Stimulated activated CD8-positive, alpha-beta memory T cell treated with anti-CD3 and anti-CD28 coated beads, Interleukin-7, amount 100 ng/mL, for 48 hours (primary cell): ENCODE results near the gene OLR1.
"Not testable (repeated sequence)": the region's sequence is repeated elsewhere in the genome, so short reads cannot be mapped to it uniquely, and the experiment has no call there.

Experiments
- DNase-seq, 2 donors: peaks; one replicate each; pipeline ENCODE4 v3.0.0-alpha.2; 2020; ENCODE audit warnings: low read depth in 1 of 2; ENCODE audit errors: extremely low read depth in 1 of 2

The OLR1 gene

GRCh38 chr12:10191865-10192264, 19.9 kb upstream of the OLR1 start:
- DNase-seq, result no peak

GRCh38 chr12:10190558-10191388, 18.8 kb upstream of the OLR1 start:
- peak in 1 of 2 donors; percentile 19 for DNase-seq

GRCh38 chr12:10189653-10190052, 17.7 kb upstream of the OLR1 start:
- no peak for DNase-seq

- DNase-seq, result not testable (repeated sequence)
These were observed 15.0 kb upstream of the OLR1 start for GRCh38 chr12:10186958-10187357.

GRCh38 chr12:10186299-10186698, 14.4 kb upstream of the OLR1 start:
- no peak for DNase-seq

GRCh38 chr12:10184261-10184843, 12.4 kb upstream of the OLR1 start:
- DNase-seq, result no peak

GRCh38 chr12:10182354-10183049, 10.6 kb upstream of the OLR1 start:
- DNase-seq, result no peak

- no peak for DNase-seq
These were observed 7.8 kb upstream of the OLR1 start for GRCh38 chr12:10179776-10180181.

GRCh38 chr12:10178821-10179220, 6.9 kb upstream of the OLR1 start, which contains the start of gene TMEM52B:
Gene TMEM52B (plus strand): TSS chr12:10179032. CDS start chr12:10179575, 543 bp downstream.
- DNase-seq, result no peak

- DNase-seq, result no peak
These were observed 4.1 kb upstream of the OLR1 start for GRCh38 chr12:10175846-10176636.

GRCh38 chr12:10174986-10175614, 3.2 kb upstream of the OLR1 start:
- DNase-seq, result no peak

- DNase-seq, result no peak
These were observed 1.7 kb downstream of the OLR1 start for GRCh38 chr12:10170216-10170615.

GRCh38 chr12:10169104-10169503, 2.8 kb downstream of the OLR1 start:
- no peak for DNase-seq

GRCh38 chr12:10167599-10167998, 4.3 kb downstream of the OLR1 start:
- no peak for DNase-seq

- no peak for DNase-seq
These were observed 6.5 kb downstream of the OLR1 start for GRCh38 chr12:10165421-10165820.

GRCh38 chr12:10163084-10163483, 8.8 kb downstream of the OLR1 start:
- DNase-seq, result no peak

GRCh38 chr12:10160617-10161385, 11.1 kb downstream of the OLR1 start:
- DNase-seq, result no peak

- no peak for DNase-seq
These were observed 12.7 kb downstream of the OLR1 start for GRCh38 chr12:10159280-10159679.

- no peak for DNase-seq
These were observed 13.5 kb downstream of the OLR1 start for GRCh38 chr12:10158406-10158805.

- DNase-seq, result no peak
These were observed 16.0 kb downstream of the OLR1 start for GRCh38 chr12:10155966-10156365.
